Right renal cortex interstitium (tissue), 3 donors: ENCODE measurements around the gene GSE1. TPM values are rescaled to one million over a fixed set of nuclear protein-coding genes. Genes with fewer than 3 reads are reported as not detected.

Experiments used
- DNase-seq, 3 donors: peaks; one replicate each; pipeline ENCODE4 v3.0.0-alpha.2; 2013; ENCODE audit warnings: low read depth in 3 of 3, low spot score in 2 of 3
- polyA plus RNA-seq, 3 donors: library from polyadenylated mRNA; unstranded; fragments of 120-200 nt; gene quantifications; one replicate each; pipeline ENCODE4 v1.2.1, GENCODE V29; 2013; ENCODE audit not compliant: insufficient read length in 3 of 3

Gene GSE1
- polyA plus RNA-seq, 3 donors: 53.6 to 58.6 (median 56.9) TPM

- DNase-seq: no peak
Measured at GRCh38 chr16:85655216-85656129, 42.4 kb downstream of the GSE1 start.

GRCh38 chr16:85656351-85657266 lies 43.5 kb downstream of the GSE1 start:
- no peak for DNase-seq

GRCh38 chr16:85657267-85657650 lies 44.1 kb downstream of the GSE1 start:
- DNase-seq: no peak

- DNase-seq: no peak
Measured at GRCh38 chr16:85657996-85658395, 44.9 kb downstream of the GSE1 start.

- no peak for DNase-seq
Measured at GRCh38 chr16:85658504-85659326, 45.6 kb downstream of the GSE1 start.

GRCh38 chr16:85659336-85659735 lies 46.2 kb downstream of the GSE1 start:
- no peak for DNase-seq

GRCh38 chr16:85659805-85660511 lies 46.8 kb downstream of the GSE1 start:
- DNase-seq: no peak

GRCh38 chr16:85660843-85661739 lies 48.0 kb downstream of the GSE1 start:
- DNase-seq: no peak

GRCh38 chr16:85661740-85662481 lies 48.8 kb downstream of the GSE1 start:
- DNase-seq: no peak

- DNase-seq: no peak
Measured at GRCh38 chr16:85662482-85662812, 49.3 kb downstream of the GSE1 start.

GRCh38 chr16:85662976-85663830 lies 50.1 kb downstream of the GSE1 start:
- no peak for DNase-seq

GRCh38 chr16:85663891-85664321 lies 50.8 kb downstream of the GSE1 start:
- DNase-seq: no peak

- no peak for DNase-seq
Measured at GRCh38 chr16:85664580-85665372, 51.7 kb downstream of the GSE1 start.

- no peak for DNase-seq
Measured at GRCh38 chr16:85665373-85665740, 52.2 kb downstream of the GSE1 start.

GRCh38 chr16:85665929-85666328 lies 52.8 kb downstream of the GSE1 start:
- no peak for DNase-seq

- no peak for DNase-seq
Measured at GRCh38 chr16:85667261-85667660, 54.1 kb downstream of the GSE1 start.
